ENCODE results near the gene TBC1D12.

Gene TBC1D12

DNA sequence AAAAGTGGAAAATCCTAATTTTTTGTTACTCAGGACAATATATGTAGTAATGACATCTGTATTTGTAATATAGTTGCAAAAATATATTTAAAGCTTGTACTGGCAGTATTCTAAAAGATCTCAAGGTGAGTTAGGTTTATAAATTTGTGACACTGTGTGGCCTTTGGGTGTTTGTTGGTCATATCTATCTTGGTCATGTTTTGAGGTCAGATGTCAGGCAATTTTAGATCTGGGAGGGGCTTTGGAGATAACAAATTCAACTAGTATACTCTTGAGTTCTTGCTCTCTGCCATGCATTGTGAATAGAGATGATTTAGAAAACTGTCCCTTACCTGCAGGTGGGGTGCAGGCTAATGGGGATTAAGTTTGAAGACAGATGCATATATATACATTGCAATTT lies 3.1 kb downstream of the TBC1D12 start:
- ATAC-seq (ENCODE audit: low read depth) (no peak), DNase-seq (ENCODE audit: low spot score) (no peak)
- H3K36me3 ChIP-seq (ENCODE audit: low read depth): no peaks in the 10 kb centered on the region
- no peak overlapping the region for H3K27ac ChIP-seq (ENCODE audit: poor library complexity, severe bottlenecking)
- peaks cover 2% of the 10 kb centered on the region for H3K4me1 ChIP-seq (ENCODE audit: insufficient read depth, poor library complexity, severe bottlenecking)
- no peak overlapping the region for H3K4me3 ChIP-seq (ENCODE audit: severe bottlenecking)
- H3K27me3 ChIP-seq (ENCODE audit: insufficient read depth, poor library complexity, severe bottlenecking): no peaks in the 10 kb centered on the region
- H3K9me3 ChIP-seq (ENCODE audit: severe bottlenecking): no peaks in the 10 kb centered on the region
- TF ChIP-seq CTCF (IDR thresholded peaks at IDR 0.05; ENCODE audit: poor library complexity, severe bottlenecking): no peak

DNA sequence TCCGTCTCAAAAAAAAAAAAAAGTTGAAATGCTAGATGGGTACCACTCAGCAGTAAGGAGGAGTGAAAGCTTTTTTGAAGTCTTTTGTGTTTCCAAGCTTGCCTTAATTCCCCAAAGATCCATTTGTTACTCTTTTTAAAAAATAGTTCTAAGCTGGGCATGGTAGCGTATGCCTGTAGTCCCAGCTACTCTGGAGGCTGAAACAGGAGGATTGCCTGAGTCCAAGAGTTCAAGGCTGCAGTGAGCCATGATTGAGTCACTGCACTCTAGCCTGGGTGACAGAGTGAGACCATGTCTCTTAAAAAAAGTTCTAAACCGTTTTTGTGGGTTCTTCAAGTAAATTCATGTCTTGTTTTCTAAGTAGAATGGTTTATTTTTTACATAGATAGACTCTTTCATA lies 5.3 kb downstream of the TBC1D12 start:
- Histone ChIP-seq H3K36me3 (ENCODE audit: low read depth) (no peaks in the 10 kb centered on the region), H3K4me3 (ENCODE audit: severe bottlenecking) (no peak overlapping the region), H3K27ac (ENCODE audit: poor library complexity, severe bottlenecking) (no peak overlapping the region), H3K27me3 (ENCODE audit: insufficient read depth, poor library complexity, severe bottlenecking) (no peaks in the 10 kb centered on the region), H3K9me3 (ENCODE audit: severe bottlenecking) (no peaks in the 10 kb centered on the region), H3K4me1 (ENCODE audit: insufficient read depth, poor library complexity, severe bottlenecking) (no peaks in the 10 kb centered on the region)
- no peak for TF ChIP-seq CTCF (IDR thresholded peaks at IDR 0.05; ENCODE audit: poor library complexity, severe bottlenecking)
- DNase-seq (ENCODE audit: low spot score) (no peak), ATAC-seq (ENCODE audit: low read depth) (no peak)

- Histone ChIP-seq H3K9me3 (ENCODE audit: severe bottlenecking) (no peaks in the 10 kb centered on the region), H3K4me3 (ENCODE audit: severe bottlenecking) (no peak overlapping the region), H3K27me3 (ENCODE audit: insufficient read depth, poor library complexity, severe bottlenecking) (no peaks in the 10 kb centered on the region), H3K36me3 (ENCODE audit: low read depth) (no peaks in the 10 kb centered on the region), H3K27ac (ENCODE audit: poor library complexity, severe bottlenecking) (no peak overlapping the region), H3K4me1 (ENCODE audit: insufficient read depth, poor library complexity, severe bottlenecking) (no peaks in the 10 kb centered on the region)
- no peak for ATAC-seq (ENCODE audit: low read depth)
- no peak for DNase-seq (ENCODE audit: low spot score)
- TF ChIP-seq CTCF (IDR thresholded peaks at IDR 0.05; ENCODE audit: poor library complexity, severe bottlenecking): no peak
These were observed 6.8 kb downstream of the TBC1D12 start for GRCh38 chr10:94409021-94409657.

DNA sequence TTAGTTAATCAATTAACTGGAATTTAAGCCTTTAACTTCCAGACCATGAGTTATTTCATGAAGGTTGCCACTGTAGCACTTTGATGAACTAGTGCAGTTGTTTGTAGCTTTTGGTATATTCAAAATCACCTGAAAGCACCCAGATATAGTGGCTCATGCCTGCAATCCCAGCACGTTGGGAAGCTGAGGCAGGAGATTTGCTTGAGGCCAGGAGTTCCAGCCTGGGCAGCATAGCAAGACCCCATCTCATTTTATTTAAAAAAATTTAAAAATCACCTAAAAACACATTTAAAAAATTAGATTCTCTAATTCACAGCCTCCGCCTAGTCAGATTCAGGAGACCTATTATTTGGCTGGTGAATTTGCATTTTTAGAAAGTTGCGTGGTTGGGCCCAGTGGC lies 9.0 kb downstream of the TBC1D12 start:
- Histone ChIP-seq H3K4me3 (ENCODE audit: severe bottlenecking) (no peak overlapping the region), H3K9me3 (ENCODE audit: severe bottlenecking) (no peaks in the 10 kb centered on the region), H3K27me3 (ENCODE audit: insufficient read depth, poor library complexity, severe bottlenecking) (no peaks in the 10 kb centered on the region), H3K36me3 (ENCODE audit: low read depth) (no peaks in the 10 kb centered on the region), H3K4me1 (ENCODE audit: insufficient read depth, poor library complexity, severe bottlenecking) (no peaks in the 10 kb centered on the region), H3K27ac (ENCODE audit: poor library complexity, severe bottlenecking) (no peak overlapping the region)
- TF ChIP-seq CTCF (IDR thresholded peaks at IDR 0.05; ENCODE audit: poor library complexity, severe bottlenecking): no peak
- ATAC-seq (ENCODE audit: low read depth) (no peak), DNase-seq (ENCODE audit: low spot score) (no peak)

DNA sequence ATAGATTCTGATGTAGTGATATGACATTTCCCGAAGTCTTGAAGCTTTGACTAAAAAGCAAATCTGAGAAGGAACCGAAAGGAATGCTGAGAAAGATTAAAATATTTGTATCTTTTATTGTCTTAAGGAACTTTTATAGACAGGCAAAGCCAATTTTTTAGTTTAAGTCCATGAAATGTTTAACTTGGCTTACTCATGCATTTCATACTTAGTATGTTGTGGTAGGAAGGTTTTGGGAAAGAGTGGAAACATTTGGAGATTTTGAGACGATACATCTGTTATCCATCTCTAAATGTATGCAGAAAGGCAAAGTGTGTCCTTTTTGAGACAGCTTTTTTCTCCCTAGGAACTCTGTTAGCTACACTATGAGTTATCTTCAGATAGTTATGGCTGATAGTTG lies 10.1 kb downstream of the TBC1D12 start:
- no peaks in the 10 kb centered on the region for H3K36me3 ChIP-seq (ENCODE audit: low read depth)
- DNase-seq (ENCODE audit: low spot score): no peak
- no peak overlapping the region for H3K4me3 ChIP-seq (ENCODE audit: severe bottlenecking)
- H3K4me1 ChIP-seq (ENCODE audit: insufficient read depth, poor library complexity, severe bottlenecking): no peaks in the 10 kb centered on the region
- H3K27me3 ChIP-seq (ENCODE audit: insufficient read depth, poor library complexity, severe bottlenecking): no peaks in the 10 kb centered on the region
- no peaks in the 10 kb centered on the region for H3K9me3 ChIP-seq (ENCODE audit: severe bottlenecking)
- no peak for ATAC-seq (ENCODE audit: low read depth)
- no peak for TF ChIP-seq CTCF (IDR thresholded peaks at IDR 0.05; ENCODE audit: poor library complexity, severe bottlenecking)
- H3K27ac ChIP-seq (ENCODE audit: poor library complexity, severe bottlenecking): no peak overlapping the region

Measured in RWPE2 (cell line).